H1 (cell line): Measurements from ENCODE around the gene KCNN4.

Source experiments
- CTCF ChIP-seq, 3 experiments: IDR thresholded peaks; 1 replicate in 2 of 3; 2 replicates in 1 of 3; pipeline versions ENCODE4 v1.5.1 to v1.6.1; 2011; ENCODE audit warnings: low read length in 3 of 3, mild to moderate bottlenecking in 3 of 3, inconsistent platforms in 2 of 3, low read depth in 1 of 3, moderate library complexity in 1 of 3; ENCODE audit not compliant: insufficient read depth in 1 of 3; ENCODE audit errors: control extremely low read depth in 1 of 3
- E2F6 ChIP-seq: IDR thresholded peaks from 2 replicates; pipeline ENCODE4 v1.6.1; 2012; ENCODE audit warnings: inconsistent platforms
- EGR1 ChIP-seq: IDR thresholded peaks from 2 replicates; pipeline ENCODE4 v1.6.1; 2011; ENCODE audit warnings: low read depth, low read length, borderline replicate concordance
- EZH2 ChIP-seq: fragments of 200-600 bp; sonication (generic); IDR thresholded peaks from 2 replicates; pipeline ENCODE4 v1.7.1; 2012; ENCODE audit warnings: low read depth, mild to moderate bottlenecking, moderate library complexity, low read length, inconsistent platforms; ENCODE audit not compliant: severe bottlenecking
- JUN ChIP-seq: IDR thresholded peaks from 2 replicates; pipeline ENCODE4 v1.6.1; 2011; ENCODE audit warnings: low read depth, mild to moderate bottlenecking, improper control_type of control experiment, low read length
- KDM5A ChIP-seq: fragments of 200-600 bp; IDR thresholded peaks from 2 replicates; pipeline ENCODE4 v1.7.1; 2012; ENCODE audit warnings: mild to moderate bottlenecking, low read length, inconsistent platforms, mixed read lengths
- NANOG ChIP-seq: IDR thresholded peaks from 2 replicates; pipeline ENCODE4 v1.6.1; 2011; ENCODE audit warnings: low read length, low read depth, mild to moderate bottlenecking, inconsistent platforms; ENCODE audit not compliant: insufficient read depth, poor library complexity, severe bottlenecking
- POLR2A ChIP-seq, 2 experiments: IDR thresholded peaks; 1 replicate in 1 of 2; 2 replicates in 1 of 2; pipeline ENCODE4 v1.6.1; 2011; ENCODE audit warnings: low read depth in 2 of 2, low read length in 2 of 2, mild to moderate bottlenecking in 2 of 2; ENCODE audit errors: control extremely low read depth in 1 of 2
- POLR2AphosphoS5 ChIP-seq: IDR thresholded peaks from 2 replicates; pipeline ENCODE4 v1.6.1; 2011; ENCODE audit warnings: low read depth, low read length
- RAD21 ChIP-seq, 2 experiments: IDR thresholded peaks in 1 of 2; conservative IDR thresholded peaks in 1 of 2; 2 replicates each; pipeline ENCODE4 v1.6.1; 2011; ENCODE audit warnings: low read depth in 2 of 2, low read length in 2 of 2, improper control_type of control experiment in 1 of 2, inconsistent platforms in 1 of 2, mild to moderate bottlenecking in 1 of 2, moderate library complexity in 1 of 2
- RFX5 ChIP-seq: IDR thresholded peaks from 2 replicates; pipeline ENCODE4 v1.6.1; 2011; ENCODE audit warnings: low read depth, low read length, improper control_type of control experiment, borderline replicate concordance
- SIX5 ChIP-seq: IDR thresholded peaks from 2 replicates; pipeline ENCODE4 v1.6.1; 2011; ENCODE audit warnings: mild to moderate bottlenecking, low read depth, low read length
- TAF1 ChIP-seq: IDR thresholded peaks from 2 replicates; pipeline ENCODE4 v1.6.1; 2011; ENCODE audit warnings: mild to moderate bottlenecking, low read depth, low read length
- TEAD4 ChIP-seq: IDR thresholded peaks from 2 replicates; pipeline ENCODE4 v1.6.1; 2012; ENCODE audit warnings: low read depth, low read length, inconsistent platforms, mixed read lengths

GRCh38 chr19:43807651-43808050, 26.9 kb upstream of the KCNN4 start:
- TF ChIP-seq RAD21 (IDR thresholded peaks at IDR 0.05 in 1 of 2, conservative IDR thresholded peaks at IDR 0.05 in 1 of 2; ENCODE audit: low read depth in 2 of 2, low read length in 2 of 2) = no peak
- TF ChIP-seq KDM5A = no peak
- no peak for TF ChIP-seq EZH2
- no peak for TF ChIP-seq CTCF (IDR thresholded peaks at IDR 0.05; ENCODE audit: control extremely low read depth in 1 of 3, insufficient read depth in 1 of 3, low read depth in 1 of 3, low read length in 3 of 3)
- no peak for TF ChIP-seq TEAD4
- no peak for TF ChIP-seq E2F6
- no peak for TF ChIP-seq SIX5
- TF ChIP-seq JUN = no peak
- TF ChIP-seq POLR2AphosphoS5 = no peak
- TF ChIP-seq POLR2A (IDR thresholded peaks at IDR 0.05; ENCODE audit: control extremely low read depth in 1 of 2, low read depth in 2 of 2, low read length in 2 of 2) = no peak
- no peak for TF ChIP-seq RFX5
- TF ChIP-seq TAF1 = no peak
- TF ChIP-seq EGR1 = no peak
- no peak for TF ChIP-seq NANOG
